Nephron (organoid): Measurements from ENCODE around the gene ABHD12.

Experiments used
- H3K27ac Mint-ChIP-seq, 3 experiments: 2 replicates each; pipeline ENCODE4 v1.8.0; 2020; ENCODE audit warnings: mixed read lengths in 3 of 3, mild to moderate bottlenecking in 2 of 3, moderate library complexity in 1 of 3
- H3K27me3 Mint-ChIP-seq: 2 replicates; pipeline ENCODE4 v1.8.0; 2021; ENCODE audit warnings: low read depth, mild to moderate bottlenecking, moderate library complexity, mixed read lengths
- H3K36me3 Mint-ChIP-seq: 2 replicates; pipeline ENCODE4 v1.8.0; 2020; ENCODE audit warnings: low read depth, mixed read lengths
- H3K4me1 Mint-ChIP-seq: 2 replicates; pipeline ENCODE4 v1.8.0; 2020; ENCODE audit warnings: mixed read lengths
- H3K4me3 Mint-ChIP-seq, 3 experiments: 2 replicates each; pipeline ENCODE4 v1.8.0; 2020; ENCODE audit warnings: mild to moderate bottlenecking in 3 of 3, mixed read lengths in 3 of 3, moderate library complexity in 2 of 3
- H3K9me3 Mint-ChIP-seq: 2 replicates; pipeline ENCODE4 v1.8.0; 2020; ENCODE audit warnings: mixed read lengths
- TF ChIP-seq, protein P1 (sequence below), 3 experiments: fragments of 200-600 bp; sonication (generic); IDR thresholded peaks; one replicate each; pipeline ENCODE4 v1.5.0; 2021; ENCODE audit warnings: antibody characterized with exemption in 3 of 3; ENCODE audit not compliant: unreplicated experiment in 3 of 3

The ABHD12 gene

DNA sequence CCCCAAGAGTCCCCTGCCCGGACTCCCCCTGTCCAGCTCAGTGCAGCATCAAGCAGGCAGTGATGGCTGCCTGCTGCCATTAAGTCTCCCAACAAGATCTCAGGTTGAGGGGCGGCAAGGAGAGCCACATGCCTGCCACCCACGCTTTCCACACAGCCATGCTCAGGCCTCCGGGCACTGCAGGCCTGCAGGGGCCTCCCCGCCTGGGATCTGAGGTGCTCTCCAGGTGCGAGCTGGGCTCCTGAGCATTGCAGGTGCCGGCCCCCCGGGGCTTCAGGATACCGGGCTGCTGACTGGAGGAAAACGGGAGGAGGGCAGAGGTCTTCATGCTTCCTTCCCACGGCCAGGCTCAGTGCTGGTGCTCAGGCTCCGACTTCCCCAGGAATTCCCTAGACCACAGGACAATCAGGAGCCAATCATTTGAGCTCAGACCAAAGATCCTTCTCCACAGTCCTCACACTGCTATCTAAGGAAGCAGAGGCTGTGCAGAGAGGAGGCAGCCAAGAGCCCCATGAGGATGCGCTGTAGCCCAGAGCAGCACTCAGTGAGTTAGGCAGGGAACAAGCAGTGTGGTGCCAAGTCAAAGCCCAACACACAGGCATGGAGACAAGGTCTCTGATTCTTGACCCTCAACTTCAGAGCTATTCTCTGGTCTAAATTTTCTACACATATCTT is 90.0 kb downstream of the ABHD12 start:
- Mint-ChIP-seq H3K27me3 (no peaks in the 10 kb centered on the region), H3K4me1 (no peaks in the 10 kb centered on the region), H3K27ac (no peak overlapping the region), H3K4me3 (no peak overlapping the region), H3K9me3 (no peaks in the 10 kb centered on the region), H3K36me3 (peaks cover 4% of the 10 kb centered on the region)
- TF ChIP-seq, protein P1, sequence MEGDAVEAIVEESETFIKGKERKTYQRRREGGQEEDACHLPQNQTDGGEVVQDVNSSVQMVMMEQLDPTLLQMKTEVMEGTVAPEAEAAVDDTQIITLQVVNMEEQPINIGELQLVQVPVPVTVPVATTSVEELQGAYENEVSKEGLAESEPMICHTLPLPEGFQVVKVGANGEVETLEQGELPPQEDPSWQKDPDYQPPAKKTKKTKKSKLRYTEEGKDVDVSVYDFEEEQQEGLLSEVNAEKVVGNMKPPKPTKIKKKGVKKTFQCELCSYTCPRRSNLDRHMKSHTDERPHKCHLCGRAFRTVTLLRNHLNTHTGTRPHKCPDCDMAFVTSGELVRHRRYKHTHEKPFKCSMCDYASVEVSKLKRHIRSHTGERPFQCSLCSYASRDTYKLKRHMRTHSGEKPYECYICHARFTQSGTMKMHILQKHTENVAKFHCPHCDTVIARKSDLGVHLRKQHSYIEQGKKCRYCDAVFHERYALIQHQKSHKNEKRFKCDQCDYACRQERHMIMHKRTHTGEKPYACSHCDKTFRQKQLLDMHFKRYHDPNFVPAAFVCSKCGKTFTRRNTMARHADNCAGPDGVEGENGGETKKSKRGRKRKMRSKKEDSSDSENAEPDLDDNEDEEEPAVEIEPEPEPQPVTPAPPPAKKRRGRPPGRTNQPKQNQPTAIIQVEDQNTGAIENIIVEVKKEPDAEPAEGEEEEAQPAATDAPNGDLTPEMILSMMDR (IDR thresholded peaks at IDR 0.05; ENCODE audit: unreplicated experiment in 3 of 3): no peak

DNA sequence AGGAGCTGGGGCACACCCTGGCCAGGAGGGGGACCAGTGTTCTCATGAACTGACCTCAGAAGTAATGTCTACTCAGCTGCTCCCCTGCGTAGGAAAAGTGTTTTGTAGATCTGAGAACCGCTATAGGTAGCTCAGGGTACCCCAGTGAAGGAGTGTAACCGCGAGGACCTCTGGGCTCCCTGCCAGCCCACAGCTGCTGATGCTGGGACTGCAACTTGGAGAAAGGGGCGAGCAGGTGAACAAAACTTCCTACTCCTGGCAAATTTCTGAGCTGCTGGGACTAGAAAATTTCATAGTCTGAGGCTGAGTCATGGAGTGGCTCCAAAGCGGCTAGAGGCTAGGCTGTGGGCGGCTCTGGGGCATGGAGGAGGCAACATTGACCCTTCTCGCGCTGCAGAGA is 90.8 kb downstream of the ABHD12 start:
- Mint-ChIP-seq H3K27me3 (no peaks in the 10 kb centered on the region), H3K36me3 (peaks cover 4% of the 10 kb centered on the region)
- TF ChIP-seq, protein P1 (IDR thresholded peaks at IDR 0.05; ENCODE audit: unreplicated experiment in 3 of 3): no peak

DNA sequence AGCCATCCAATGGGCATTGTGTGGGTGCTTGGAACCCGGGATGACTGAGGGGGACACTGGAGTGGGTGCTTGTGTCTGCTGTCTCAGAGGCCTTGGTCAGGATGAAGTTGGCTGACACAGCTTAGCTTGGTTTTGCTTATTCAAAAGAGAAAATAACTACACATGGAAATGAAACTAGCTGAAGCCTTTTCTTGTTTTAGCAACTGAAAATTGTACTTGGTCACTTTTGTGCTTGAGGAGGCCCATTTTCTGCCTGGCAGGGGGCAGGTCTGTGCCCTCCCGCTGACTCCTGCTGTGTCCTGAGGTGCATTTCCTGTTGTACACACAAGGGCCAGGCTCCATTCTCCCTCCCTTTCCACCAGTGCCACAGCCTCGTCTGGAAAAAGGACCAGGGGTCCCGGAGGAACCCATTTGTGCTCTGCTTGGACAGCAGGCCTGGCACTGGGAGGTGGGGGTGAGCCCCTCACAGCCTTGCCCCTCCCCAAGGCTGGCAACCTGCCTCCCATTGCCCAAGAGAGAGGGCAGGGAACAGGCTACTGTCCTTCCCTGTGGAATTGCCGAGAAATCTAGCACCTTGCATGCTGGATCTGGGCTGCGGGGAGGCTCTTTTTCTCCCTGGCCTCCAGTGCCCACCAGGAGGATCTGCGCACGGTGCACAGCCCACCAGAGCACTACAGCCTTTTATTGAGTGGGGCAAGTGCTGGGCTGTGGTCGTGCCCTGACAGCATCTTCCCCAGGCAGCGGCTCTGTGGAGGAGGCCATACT is 93.3 kb downstream of the ABHD12 start:
- TF ChIP-seq, protein P1 (IDR thresholded peaks at IDR 0.05; ENCODE audit: unreplicated experiment in 3 of 3): no peak
- peaks cover 10% of the 10 kb centered on the region for H3K4me1 Mint-ChIP-seq
- no peak overlapping the region for H3K4me3 Mint-ChIP-seq
- no peaks in the 10 kb centered on the region for H3K27me3 Mint-ChIP-seq
- peaks cover 11% of the 10 kb centered on the region for H3K36me3 Mint-ChIP-seq
- H3K27ac Mint-ChIP-seq: no peak overlapping the region
- no peaks in the 10 kb centered on the region for H3K9me3 Mint-ChIP-seq

More for the DNA sequence above, 90.8 kb downstream of the ABHD12 start:
- Mint-ChIP-seq H3K4me3 (no peak overlapping the region), H3K27ac (peak overlapping the region in 1 of 3 experiments; percentile 38), H3K4me1 (peaks cover 7% of the 10 kb centered on the region), H3K9me3 (no peaks in the 10 kb centered on the region)

DNA sequence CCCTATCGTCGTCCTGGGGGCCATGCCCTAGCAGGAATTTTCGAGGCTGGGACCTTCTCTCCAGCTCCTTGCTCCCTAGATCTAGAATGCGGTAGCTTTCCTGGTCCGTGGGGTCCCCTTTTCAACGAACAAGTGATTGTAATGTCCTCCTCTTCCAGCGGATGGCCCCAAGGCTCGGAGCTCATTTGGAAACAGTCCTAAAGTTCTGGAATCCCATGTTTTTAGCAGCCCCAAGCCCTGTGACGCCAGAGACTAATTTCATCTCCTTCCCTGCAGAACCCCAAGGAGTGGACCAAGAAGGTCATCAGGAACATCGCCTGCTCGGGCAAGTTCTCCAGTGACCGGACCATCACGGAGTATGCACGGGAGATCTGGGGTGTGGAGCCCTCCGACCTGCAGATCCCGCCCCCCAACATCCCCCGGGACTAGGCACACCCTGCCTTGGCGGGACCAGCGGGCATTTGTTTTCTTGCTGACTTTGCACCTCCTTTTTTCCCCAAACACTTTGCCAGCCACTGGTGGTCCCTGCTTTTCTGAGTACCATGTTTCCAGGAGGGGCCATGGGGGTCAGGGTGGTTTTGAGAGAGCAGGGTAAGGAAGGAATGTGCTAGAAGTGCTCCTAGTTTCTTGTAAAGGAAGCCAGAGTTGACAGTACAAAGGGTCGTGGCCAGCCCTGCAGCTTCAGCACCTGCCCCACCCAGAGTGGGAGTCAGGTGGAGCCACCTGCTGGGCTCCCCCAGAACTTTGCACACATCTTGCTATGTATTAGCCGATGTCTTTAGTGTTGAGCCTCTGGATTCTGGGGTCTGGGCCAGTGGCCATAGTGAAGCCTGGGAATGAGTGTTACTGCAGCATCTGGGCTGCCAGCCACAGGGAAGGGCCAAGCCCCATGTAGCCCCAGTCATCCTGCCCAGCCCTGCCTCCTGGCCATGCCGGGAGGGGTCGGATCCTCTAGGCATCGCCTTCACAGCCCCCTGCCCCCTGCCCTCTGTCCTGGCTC is 94.2 kb downstream of the ABHD12 start:
- no peaks in the 10 kb centered on the region for H3K27me3 Mint-ChIP-seq
- no peak overlapping the region for H3K4me3 Mint-ChIP-seq
- no peaks in the 10 kb centered on the region for H3K9me3 Mint-ChIP-seq
- TF ChIP-seq, protein P1 (IDR thresholded peaks at IDR 0.05; ENCODE audit: unreplicated experiment in 3 of 3): peak in 2 of 3 experiments; percentile 6 to 23
- peaks cover 10% of the 10 kb centered on the region for H3K4me1 Mint-ChIP-seq
- H3K36me3 Mint-ChIP-seq: peaks cover 14% of the 10 kb centered on the region
- H3K27ac Mint-ChIP-seq: peak overlapping the region in 1 of 3 experiments; percentile 13

DNA sequence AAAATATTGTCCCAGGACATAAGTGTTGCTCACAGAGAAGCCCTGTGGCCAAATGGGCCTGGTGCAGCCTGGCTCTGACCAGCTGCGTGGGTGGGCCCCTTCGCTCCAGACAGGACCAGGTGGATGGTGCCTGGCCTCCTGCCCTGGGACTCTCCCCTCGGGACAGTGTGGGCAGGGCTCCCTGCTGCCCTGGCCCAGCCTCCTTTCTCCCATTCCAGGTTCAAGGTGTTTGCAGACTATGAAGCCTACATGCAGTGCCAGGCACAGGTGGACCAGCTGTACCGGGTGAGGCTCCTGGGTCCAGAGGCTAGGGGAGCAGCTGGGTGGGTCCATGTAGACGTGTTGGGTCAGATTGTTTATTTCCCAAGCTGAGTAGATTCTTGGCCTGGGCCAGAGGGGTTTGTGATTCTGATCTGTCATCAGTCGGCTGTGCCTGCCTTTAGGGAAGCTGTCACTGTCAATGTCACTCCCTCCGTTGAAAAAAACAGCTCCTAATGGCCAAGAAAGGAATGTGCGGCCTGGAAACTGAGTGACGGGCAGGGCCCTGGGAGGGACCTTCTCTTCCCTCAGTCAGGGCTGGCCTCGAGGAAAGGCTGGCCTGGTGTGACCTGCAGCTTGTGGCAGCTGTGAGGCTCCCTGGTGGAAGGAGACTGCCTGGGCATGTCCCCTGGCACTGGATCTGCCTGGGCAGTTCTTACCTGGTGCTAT is 95.1 kb downstream of the ABHD12 start:
- Mint-ChIP-seq H3K27ac (peak overlapping the region in 1 of 3 experiments; percentile 13), H3K9me3 (no peaks in the 10 kb centered on the region), H3K27me3 (no peaks in the 10 kb centered on the region), H3K4me3 (no peak overlapping the region), H3K4me1 (peaks cover 10% of the 10 kb centered on the region), H3K36me3 (peaks cover 15% of the 10 kb centered on the region)
- TF ChIP-seq, protein P1 (IDR thresholded peaks at IDR 0.05; ENCODE audit: unreplicated experiment in 3 of 3): no peak
